Panc1 (cell line): Measurements from ENCODE around the gene EYA2. TPM values are rescaled to one million over a fixed set of nuclear protein-coding genes. Genes with fewer than 3 reads are reported as not detected.

ENCODE experiments used
- ATAC-seq: fragments of 200-7000 bp; cut with Tn5 transposase; 2 replicates; pipeline ENCODE4 v1.9.1; 2020; ENCODE audit warnings: mild to moderate bottlenecking, moderate library complexity
- BruUV-seq: library from RNA; stranded (reverse); fragments of 400-500 nt; replicated peaks from 2 replicates; lab custom pipeline; 2021; lab: Mats Ljungman, UMichigan
- CTCF ChIA-PET: fragments of 300-600 bp; sonication (Branson Sonifier 250); formaldehyde crosslinking; loops from one replicate; lab custom pipeline; 2022; ENCODE audit warnings: antibody characterized with exemption; lab: Charles Lee
- POLR2A ChIA-PET: fragments of 300-600 bp; sonication (Branson Sonifier 250); formaldehyde crosslinking; loops from one replicate; lab custom pipeline; 2022; ENCODE audit warnings: antibody characterized with exemption; lab: Charles Lee
- DNase-seq: peaks from one replicate; pipeline ENCODE4 v3.0.0-alpha.2; 2010; ENCODE audit warnings: low read depth, low spot score
- H3K27ac ChIP-seq: 2 replicates; pipeline ENCODE4 v1.5.1; 2011; ENCODE audit warnings: mild to moderate bottlenecking, low read length, inconsistent platforms
- H3K27me3 ChIP-seq: fragments of 200-500 bp; sonication (Bioruptor generic); 2 replicates; pipeline ENCODE4 v1.6.0; 2014; ENCODE audit warnings: low read length, inconsistent platforms; ENCODE audit not compliant: control insufficient read depth, insufficient read depth
- H3K36me3 ChIP-seq: fragments of 200-500 bp; sonication (Bioruptor generic); 2 replicates; pipeline ENCODE4 v1.5.1; 2014; ENCODE audit warnings: inconsistent platforms, mild to moderate bottlenecking, low read length, moderate library complexity; ENCODE audit not compliant: control insufficient read depth, insufficient read depth
- H3K4me1 ChIP-seq: 2 replicates; pipeline ENCODE4 v1.5.1; 2011; ENCODE audit warnings: inconsistent platforms, mild to moderate bottlenecking, low read length, moderate library complexity; ENCODE audit not compliant: control insufficient read depth, insufficient read depth
- H3K4me3 ChIP-seq, 2 experiments: 2 replicates each; pipeline ENCODE4 v1.5.1; 2011 to 2012; ENCODE audit warnings: low read depth in 2 of 2, low read length in 2 of 2, mild to moderate bottlenecking in 2 of 2, inconsistent platforms in 1 of 2, moderate library complexity in 1 of 2
- H3K9me3 ChIP-seq: fragments of 200-500 bp; sonication (Bioruptor generic); 2 replicates; pipeline ENCODE4 v1.5.1; 2014; ENCODE audit warnings: low read depth, mild to moderate bottlenecking, inconsistent platforms, low read length, moderate library complexity; ENCODE audit not compliant: control insufficient read depth, insufficient read depth
- POLR2AphosphoS5 ChIP-seq: IDR thresholded peaks from 2 replicates; pipeline ENCODE4 v1.6.1; 2012; ENCODE audit warnings: mild to moderate bottlenecking, low read depth, low read length, moderate library complexity
- SIN3A ChIP-seq: IDR thresholded peaks from 2 replicates; pipeline ENCODE4 v1.6.1; 2012; ENCODE audit warnings: low read depth, mild to moderate bottlenecking, low read length, moderate library complexity, borderline replicate concordance; ENCODE audit not compliant: insufficient read depth
- TCF7L2 ChIP-seq: IDR thresholded peaks from 2 replicates; pipeline ENCODE4 v1.6.1; 2011; ENCODE audit warnings: mild to moderate bottlenecking, low read depth, low read length, inconsistent platforms
- in situ Hi-C: cut with HindIII; loops from 2 replicates; pipeline ENCODE4 v1.10.0; 2016; ENCODE audit warnings: low sequenced_read_pairs, low pct_unique_long_range_greater_than_20kb
- intact Hi-C: fragments of 100-400 bp; cut with micrococcal nuclease; formaldehyde crosslinking; loops from one replicate; pipeline ENCODE4 v1.10.0; 2022; ENCODE audit not compliant: unreplicated experiment
- total RNA-seq: library from RNA; stranded (reverse); gene quantifications from one replicate; pipeline ENCODE4 v1.2.1, GENCODE V29; 2021; ENCODE audit not compliant: unreplicated experiment
- TF ChIP-seq, protein P1 (sequence below), 2 experiments: IDR thresholded peaks; 2 replicates each; pipeline ENCODE4 v1.6.1; 2011 to 2012; ENCODE audit warnings: low read depth in 2 of 2, control low read depth in 1 of 2, low read length in 1 of 2, mild to moderate bottlenecking in 1 of 2, moderate library complexity in 1 of 2; ENCODE audit not compliant: insufficient read depth in 1 of 2
- TF ChIP-seq, protein P2 (sequence below): fragments of 450-650 bp; IDR thresholded peaks from 2 replicates; pipeline ENCODE4 v1.5.1; 2017; ENCODE audit warnings: mild to moderate bottlenecking

EYA2 gene
- total RNA-seq, 1 experiment from 2014 or later = 1.9 TPM

DNA sequence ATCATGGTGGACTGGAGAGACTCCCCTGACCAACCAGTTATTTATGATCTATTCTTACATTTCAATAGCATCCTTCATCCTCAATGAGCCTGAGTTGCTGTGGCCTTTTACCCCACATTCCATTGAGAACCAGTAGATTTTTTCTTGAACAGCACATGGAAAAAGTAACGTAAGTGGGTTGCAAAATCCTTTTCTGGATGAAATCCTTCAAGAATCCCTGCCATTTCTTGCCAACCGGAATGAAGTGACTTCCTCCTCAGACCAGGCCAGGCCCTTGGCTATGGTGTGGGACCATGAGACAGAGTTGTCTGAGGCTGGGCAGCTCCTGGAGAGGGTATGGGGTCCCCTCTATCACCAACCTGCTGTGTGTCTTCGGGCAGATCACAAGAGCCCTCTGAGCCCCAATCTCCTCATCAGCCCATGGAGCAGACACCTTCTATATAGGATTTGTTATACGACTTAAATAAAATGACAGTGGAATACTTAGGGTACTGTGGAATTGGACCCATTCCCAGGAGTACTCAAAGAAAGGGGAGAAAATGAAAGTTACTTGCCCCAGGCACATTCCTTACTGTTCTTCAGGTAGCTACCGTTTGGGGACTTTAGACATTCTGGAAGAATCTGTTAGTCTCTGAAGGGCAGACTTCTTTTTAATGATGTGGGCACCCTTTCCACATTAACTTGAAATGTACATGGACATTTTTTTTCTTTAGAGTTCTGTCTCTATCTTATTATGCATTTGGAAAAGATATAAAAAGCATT lies 10.9 kb downstream of the EYA2 start:
- ATAC-seq (no peak), DNase-seq (no peak)
- Histone ChIP-seq H3K9me3 (no peaks in the 10 kb centered on the region), H3K36me3 (no peaks in the 10 kb centered on the region), H3K4me1 (no peaks in the 10 kb centered on the region), H3K27ac (no peak overlapping the region), H3K4me3 (no peak overlapping the region), H3K27me3 (peaks cover 4% of the 10 kb centered on the region)
- POLR2A ChIA-PET = no interaction called here
- CTCF ChIA-PET = no interaction called here
- no TSS peak for BruUV-seq
- in situ Hi-C loops = no loop called here
- TF ChIP-seq, protein P1, sequence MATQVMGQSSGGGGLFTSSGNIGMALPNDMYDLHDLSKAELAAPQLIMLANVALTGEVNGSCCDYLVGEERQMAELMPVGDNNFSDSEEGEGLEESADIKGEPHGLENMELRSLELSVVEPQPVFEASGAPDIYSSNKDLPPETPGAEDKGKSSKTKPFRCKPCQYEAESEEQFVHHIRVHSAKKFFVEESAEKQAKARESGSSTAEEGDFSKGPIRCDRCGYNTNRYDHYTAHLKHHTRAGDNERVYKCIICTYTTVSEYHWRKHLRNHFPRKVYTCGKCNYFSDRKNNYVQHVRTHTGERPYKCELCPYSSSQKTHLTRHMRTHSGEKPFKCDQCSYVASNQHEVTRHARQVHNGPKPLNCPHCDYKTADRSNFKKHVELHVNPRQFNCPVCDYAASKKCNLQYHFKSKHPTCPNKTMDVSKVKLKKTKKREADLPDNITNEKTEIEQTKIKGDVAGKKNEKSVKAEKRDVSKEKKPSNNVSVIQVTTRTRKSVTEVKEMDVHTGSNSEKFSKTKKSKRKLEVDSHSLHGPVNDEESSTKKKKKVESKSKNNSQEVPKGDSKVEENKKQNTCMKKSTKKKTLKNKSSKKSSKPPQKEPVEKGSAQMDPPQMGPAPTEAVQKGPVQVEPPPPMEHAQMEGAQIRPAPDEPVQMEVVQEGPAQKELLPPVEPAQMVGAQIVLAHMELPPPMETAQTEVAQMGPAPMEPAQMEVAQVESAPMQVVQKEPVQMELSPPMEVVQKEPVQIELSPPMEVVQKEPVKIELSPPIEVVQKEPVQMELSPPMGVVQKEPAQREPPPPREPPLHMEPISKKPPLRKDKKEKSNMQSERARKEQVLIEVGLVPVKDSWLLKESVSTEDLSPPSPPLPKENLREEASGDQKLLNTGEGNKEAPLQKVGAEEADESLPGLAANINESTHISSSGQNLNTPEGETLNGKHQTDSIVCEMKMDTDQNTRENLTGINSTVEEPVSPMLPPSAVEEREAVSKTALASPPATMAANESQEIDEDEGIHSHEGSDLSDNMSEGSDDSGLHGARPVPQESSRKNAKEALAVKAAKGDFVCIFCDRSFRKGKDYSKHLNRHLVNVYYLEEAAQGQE (IDR thresholded peaks at IDR 0.05; ENCODE audit: insufficient read depth in 1 of 2, low read depth in 2 of 2, low read length in 1 of 2) = no peak
- TF ChIP-seq, protein P2, sequence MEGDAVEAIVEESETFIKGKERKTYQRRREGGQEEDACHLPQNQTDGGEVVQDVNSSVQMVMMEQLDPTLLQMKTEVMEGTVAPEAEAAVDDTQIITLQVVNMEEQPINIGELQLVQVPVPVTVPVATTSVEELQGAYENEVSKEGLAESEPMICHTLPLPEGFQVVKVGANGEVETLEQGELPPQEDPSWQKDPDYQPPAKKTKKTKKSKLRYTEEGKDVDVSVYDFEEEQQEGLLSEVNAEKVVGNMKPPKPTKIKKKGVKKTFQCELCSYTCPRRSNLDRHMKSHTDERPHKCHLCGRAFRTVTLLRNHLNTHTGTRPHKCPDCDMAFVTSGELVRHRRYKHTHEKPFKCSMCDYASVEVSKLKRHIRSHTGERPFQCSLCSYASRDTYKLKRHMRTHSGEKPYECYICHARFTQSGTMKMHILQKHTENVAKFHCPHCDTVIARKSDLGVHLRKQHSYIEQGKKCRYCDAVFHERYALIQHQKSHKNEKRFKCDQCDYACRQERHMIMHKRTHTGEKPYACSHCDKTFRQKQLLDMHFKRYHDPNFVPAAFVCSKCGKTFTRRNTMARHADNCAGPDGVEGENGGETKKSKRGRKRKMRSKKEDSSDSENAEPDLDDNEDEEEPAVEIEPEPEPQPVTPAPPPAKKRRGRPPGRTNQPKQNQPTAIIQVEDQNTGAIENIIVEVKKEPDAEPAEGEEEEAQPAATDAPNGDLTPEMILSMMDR = no peak
- TF ChIP-seq SIN3A = no peak
- no peak for TF ChIP-seq TCF7L2
- TF ChIP-seq POLR2AphosphoS5 = no peak
- intact Hi-C loops = no loop called here

DNA sequence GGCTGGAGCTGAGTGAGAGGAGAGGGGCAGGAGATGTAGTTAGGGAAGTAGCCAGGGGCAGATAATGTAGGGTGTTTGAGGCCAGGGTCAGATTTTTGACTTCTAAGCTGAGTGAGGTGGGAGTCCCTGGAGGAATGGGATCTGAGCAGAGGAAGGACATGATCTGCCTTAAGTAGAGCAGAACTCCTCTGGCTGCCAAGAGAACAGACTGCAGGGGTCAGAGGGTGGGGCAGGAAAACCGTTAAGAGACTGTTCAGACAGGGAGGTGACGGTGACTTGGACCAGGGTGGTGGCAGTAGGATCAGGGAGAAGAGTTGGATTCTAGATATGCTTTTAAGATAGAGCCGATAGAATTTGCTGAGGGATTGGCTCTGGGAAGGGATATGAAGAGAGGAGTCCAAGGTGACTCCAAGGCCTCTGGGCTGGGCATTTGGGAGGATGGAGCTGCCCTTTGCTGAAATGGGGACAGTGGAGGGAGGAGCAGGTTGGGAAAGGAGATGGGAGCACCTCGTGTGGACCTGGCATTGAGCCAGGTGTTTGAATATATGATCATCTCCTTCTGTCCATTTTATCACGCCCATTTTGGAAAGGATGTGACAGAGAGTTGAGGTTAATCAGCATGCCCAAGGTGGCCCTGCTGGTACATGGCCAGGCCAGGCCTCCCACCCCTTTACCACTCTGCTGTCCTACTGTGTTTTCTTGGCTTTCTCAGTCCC lies 18.8 kb downstream of the EYA2 start:
- TF ChIP-seq TCF7L2 = no peak
- DNase-seq (no peak), ATAC-seq (no peak)
- H3K27me3 ChIP-seq = peaks cover 3% of the 10 kb centered on the region; the same call in 1 of the 2 replicates
- H3K9me3 ChIP-seq = no peaks in the 10 kb centered on the region
- H3K4me1 ChIP-seq = no peaks in the 10 kb centered on the region
- intact Hi-C loops = no loop called here
- no peaks in the 10 kb centered on the region for H3K36me3 ChIP-seq
- POLR2A ChIA-PET = no interaction called here
- no TSS peak for BruUV-seq
- in situ Hi-C loops = no loop called here
- no peak overlapping the region for H3K27ac ChIP-seq
- CTCF ChIA-PET = no interaction called here
- no peak overlapping the region for H3K4me3 ChIP-seq
